SH-SY5Y (cell line): ENCODE measurements around the gene TYROBP.

Source experiments
- GATA2 ChIP-seq: IDR thresholded peaks from 2 replicates; pipeline ENCODE4 v1.6.1; 2011; ENCODE audit warnings: mild to moderate bottlenecking, low read depth, low read length
- GATA3 ChIP-seq: IDR thresholded peaks from 2 replicates; pipeline ENCODE4 v1.6.1; 2011; ENCODE audit warnings: low read depth, mild to moderate bottlenecking, low read length, moderate library complexity

Gene TYROBP

GRCh38 chr19:35896643-35897040, 11.5 kb downstream of the TYROBP start:
- TF ChIP-seq GATA2, result no peak
- TF ChIP-seq GATA3, result no peak

GRCh38 chr19:35895911-35896642, 12.0 kb downstream of the TYROBP start:
- TF ChIP-seq GATA3, result no peak
- TF ChIP-seq GATA2, result no peak

- TF ChIP-seq GATA2 (no peak), GATA3 (no peak)
These were observed 13.8 kb downstream of the TYROBP start for GRCh38 chr19:35894342-35894741.

- TF ChIP-seq GATA2 (no peak), GATA3 (no peak)
These were observed 17.9 kb downstream of the TYROBP start for GRCh38 chr19:35890113-35890650.

- TF ChIP-seq GATA2 (no peak), GATA3 (no peak)
These were observed 18.6 kb downstream of the TYROBP start for GRCh38 chr19:35889370-35890112.

- TF ChIP-seq GATA3 (no peak), GATA2 (no peak)
These were observed 19.7 kb downstream of the TYROBP start for GRCh38 chr19:35888398-35888797.

- no peak for TF ChIP-seq GATA2
- TF ChIP-seq GATA3, result no peak
These were observed 20.9 kb downstream of the TYROBP start for GRCh38 chr19:35887197-35887596.

- no peak for TF ChIP-seq GATA3
- TF ChIP-seq GATA2, result no peak
These were observed 22.2 kb downstream of the TYROBP start for GRCh38 chr19:35885904-35886303.

- TF ChIP-seq GATA3, result no peak
These were observed 22.8 kb downstream of the TYROBP start for GRCh38 chr19:35885225-35885738.

GRCh38 chr19:35883882-35884281, 24.2 kb downstream of the TYROBP start:
- no peak for TF ChIP-seq GATA2
- no peak for TF ChIP-seq GATA3

GRCh38 chr19:35882114-35882832, 25.8 kb downstream of the TYROBP start:
- no peak for TF ChIP-seq GATA3
- TF ChIP-seq GATA2, result no peak

GRCh38 chr19:35879770-35880317, 28.3 kb downstream of the TYROBP start:
- no peak for TF ChIP-seq GATA3
- no peak for TF ChIP-seq GATA2

GRCh38 chr19:35879068-35879467, 29.0 kb downstream of the TYROBP start:
- TF ChIP-seq GATA3 (no peak), GATA2 (no peak)
